HL-60 (cell line): ENCODE measurements around the gene SPRYD3.

ENCODE experiments used
- CTCF ChIP-seq: IDR thresholded peaks from one replicate; pipeline ENCODE4 v1.5.1; 2011; ENCODE audit warnings: low read length, control low read depth, inconsistent platforms; ENCODE audit not compliant: insufficient read depth
- GABPA ChIP-seq: IDR thresholded peaks from 2 replicates; pipeline ENCODE4 v1.6.1; 2012; ENCODE audit warnings: low read depth
- POLR2AphosphoS5 ChIP-seq: IDR thresholded peaks from 2 replicates; pipeline ENCODE4 v1.6.1; 2012; ENCODE audit warnings: low read depth
- REST ChIP-seq: IDR thresholded peaks from 2 replicates; pipeline ENCODE4 v1.6.1; 2012; ENCODE audit warnings: low read depth; ENCODE audit not compliant: insufficient replicate concordance
- SPI1 ChIP-seq: IDR thresholded peaks from 2 replicates; pipeline ENCODE4 v1.6.1; 2012; ENCODE audit warnings: low read depth, mild to moderate bottlenecking, borderline replicate concordance

GRCh38 chr12:53078425-53079225, 565 bp downstream of the SPRYD3 start:
- TF ChIP-seq CTCF (no peak), POLR2AphosphoS5 (no peak), SPI1 (no peak), REST (no peak), GABPA (no peak)
